SK-N-MC (cell line): ENCODE measurements around the gene VWC2L.

Source experiments
- EZH2 ChIP-seq: fragments of 200-600 bp; sonication (generic); IDR thresholded peaks from one replicate; pipeline ENCODE4 v1.6.1; 2017; ENCODE audit warnings: antibody characterized with exemption
- POLR2AphosphoS5 ChIP-seq: IDR thresholded peaks from 2 replicates; pipeline ENCODE4 v1.6.1; 2012; ENCODE audit warnings: mild to moderate bottlenecking, low read depth, low read length, borderline replicate concordance

GRCh38 chr2:214577769-214578168 lies 166.9 kb downstream of the VWC2L start:
- no peak for TF ChIP-seq EZH2
- TF ChIP-seq POLR2AphosphoS5: no peak
